Fibroblast of skin of right biceps (primary cell): ENCODE results near the gene WNK2.
A peak's percentile ranks its signal among the peaks of the same experiment; 100 is the strongest.

Experiments used
- DNase-seq: peaks from one replicate; pipeline ENCODE4 v3.0.0-alpha.2; 2013

Gene WNK2

DNA sequence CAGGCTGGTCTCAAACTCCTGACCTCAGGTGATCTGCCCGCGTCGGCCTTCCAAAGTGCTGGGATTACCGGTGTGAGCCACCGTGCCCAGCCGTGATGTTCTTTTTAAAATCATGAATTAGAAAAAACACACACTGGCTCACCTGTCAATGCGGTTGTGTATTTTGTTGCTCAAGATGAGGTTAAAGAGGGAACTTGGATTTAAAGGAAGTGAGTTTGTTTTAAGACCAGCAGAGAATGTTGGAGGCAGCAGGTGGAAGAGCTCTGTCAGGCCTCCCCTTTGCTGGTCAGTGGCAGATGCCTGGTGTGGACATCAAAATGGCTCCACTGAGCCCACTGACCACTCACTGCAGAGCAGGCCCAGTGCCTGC, 38.9 kb downstream of the WNK2 start:
- no peak for DNase-seq

GRCh38 chr9:93223260-93224180, 39.6 kb downstream of the WNK2 start:
- DNase-seq = peak; percentile 85

- DNase-seq = no peak
Observed at GRCh38 chr9:93224591-93224990, 40.7 kb downstream of the WNK2 start.

GRCh38 chr9:93225417-93225816, 41.5 kb downstream of the WNK2 start:
- no peak for DNase-seq

DNA sequence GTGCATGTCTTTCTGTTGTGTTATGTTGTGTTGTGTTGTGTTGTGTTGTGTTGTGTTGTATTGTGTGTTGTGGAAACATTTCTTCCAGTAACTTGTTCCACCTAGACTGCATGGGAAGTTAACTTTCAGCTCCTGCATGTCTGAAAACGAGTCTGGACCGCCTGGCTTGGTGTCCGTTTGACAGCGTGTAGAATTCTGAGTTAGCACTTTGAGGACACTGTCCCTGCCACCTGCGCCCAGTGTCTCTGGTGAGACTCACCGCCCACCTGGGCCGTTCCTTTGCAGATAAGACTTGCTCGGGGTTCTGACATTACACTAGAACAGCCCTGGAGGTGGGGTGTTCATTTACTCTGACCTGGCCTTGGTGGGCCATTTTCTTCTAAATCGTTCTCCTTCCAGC, 42.0 kb downstream of the WNK2 start:
- DNase-seq = no peak

- no peak for DNase-seq
Observed at GRCh38 chr9:93226819-93227218, 42.9 kb downstream of the WNK2 start.

DNA sequence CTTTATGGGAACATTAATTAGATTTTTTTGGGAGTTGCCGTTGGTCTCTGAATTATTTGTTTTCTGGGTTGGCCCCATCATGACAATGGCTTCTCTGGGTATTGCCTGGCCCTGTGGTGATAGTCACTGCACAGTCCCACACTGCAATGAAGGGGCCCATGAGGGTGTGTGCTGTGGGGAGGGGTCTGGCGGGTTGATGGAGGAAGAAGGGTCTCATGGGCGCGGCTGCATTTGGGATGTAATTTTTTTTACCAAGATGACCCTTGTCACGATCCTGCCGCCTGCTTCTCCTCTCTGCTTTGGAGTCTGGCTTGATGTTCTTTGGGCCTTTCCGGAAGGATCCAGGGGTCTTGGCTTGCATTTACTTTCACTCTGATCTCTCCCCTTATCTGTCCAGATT, 44.1 kb downstream of the WNK2 start:
- DNase-seq = no peak

- DNase-seq = no peak
Observed at GRCh38 chr9:93228453-93228852, 44.5 kb downstream of the WNK2 start.

GRCh38 chr9:93229636-93230035, 45.7 kb downstream of the WNK2 start:
- DNase-seq = no peak

DNA sequence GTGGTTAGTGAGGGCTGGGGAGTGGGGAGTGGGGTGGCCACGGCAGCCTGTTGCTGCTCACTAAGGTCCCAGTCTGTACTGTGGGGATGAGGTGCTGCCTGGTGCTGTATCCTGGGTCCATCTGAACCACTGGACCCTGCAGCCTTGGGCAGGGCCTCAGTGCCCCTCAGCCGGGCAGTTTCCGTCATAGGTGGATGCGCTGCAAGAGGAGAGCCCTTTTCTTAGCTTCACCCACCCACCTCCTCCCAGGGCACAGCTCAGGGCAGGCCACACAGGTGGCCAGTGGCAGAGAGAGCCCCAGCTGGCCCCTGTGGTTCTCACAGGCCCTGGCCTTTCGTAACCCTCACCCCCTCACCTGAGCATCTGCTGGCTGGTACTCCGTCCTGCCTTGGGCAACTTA, 46.2 kb downstream of the WNK2 start:
- DNase-seq = no peak

GRCh38 chr9:93230601-93231000, 46.7 kb downstream of the WNK2 start:
- DNase-seq = no peak

- DNase-seq = no peak
Observed at GRCh38 chr9:93231121-93231694, 47.3 kb downstream of the WNK2 start.

- no peak for DNase-seq
Observed at GRCh38 chr9:93231716-93232115, 47.8 kb downstream of the WNK2 start.

DNA sequence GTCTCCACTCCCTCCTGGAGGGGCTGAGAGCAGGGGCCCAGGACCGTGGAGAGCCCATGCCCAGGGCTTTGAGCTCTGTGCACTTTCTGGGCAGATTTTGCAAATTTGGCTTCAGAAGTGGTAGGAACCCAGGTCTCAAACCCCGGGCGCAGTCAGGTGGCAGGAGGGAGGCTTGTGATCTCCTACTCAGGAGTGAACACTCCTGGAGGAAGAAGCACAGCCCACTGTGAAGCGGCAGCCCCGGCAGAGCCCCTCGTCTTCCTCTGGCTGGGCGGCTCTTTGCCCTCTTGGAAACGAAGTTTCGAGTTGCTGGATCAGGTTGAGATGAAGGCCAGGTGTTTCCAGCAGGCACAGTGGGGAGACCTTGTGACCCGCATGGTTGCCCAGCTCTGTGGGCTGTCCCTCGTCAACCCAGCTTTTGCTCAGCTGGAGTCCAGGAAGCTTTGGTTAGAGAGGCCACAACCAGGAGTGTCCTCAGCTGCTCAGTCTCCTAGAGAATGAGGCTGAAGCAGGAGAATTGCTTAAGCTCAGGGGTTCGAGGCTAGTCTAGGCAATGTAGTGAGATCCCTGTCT, 48.5 kb downstream of the WNK2 start:
- DNase-seq = no peak

GRCh38 chr9:93233033-93233432, 49.1 kb downstream of the WNK2 start:
- no peak for DNase-seq

DNA sequence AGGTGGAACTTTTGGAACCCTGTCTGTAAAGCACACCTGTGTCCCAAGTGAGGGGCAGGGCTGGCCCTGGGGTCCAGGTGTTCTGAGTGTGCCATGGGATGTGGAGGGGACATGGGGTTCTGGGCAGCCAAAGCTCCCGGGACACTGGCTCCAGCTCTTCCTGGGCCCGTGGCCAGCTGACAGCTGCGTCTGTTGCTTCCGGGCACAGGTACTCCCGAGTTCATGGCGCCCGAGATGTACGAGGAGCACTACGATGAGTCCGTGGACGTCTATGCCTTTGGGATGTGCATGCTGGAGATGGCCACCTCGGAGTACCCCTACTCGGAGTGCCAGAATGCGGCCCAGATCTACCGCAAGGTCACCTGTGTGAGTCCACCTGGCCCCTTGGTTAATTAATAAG, 50.7 kb downstream of the WNK2 start:
- DNase-seq = no peak

DNA sequence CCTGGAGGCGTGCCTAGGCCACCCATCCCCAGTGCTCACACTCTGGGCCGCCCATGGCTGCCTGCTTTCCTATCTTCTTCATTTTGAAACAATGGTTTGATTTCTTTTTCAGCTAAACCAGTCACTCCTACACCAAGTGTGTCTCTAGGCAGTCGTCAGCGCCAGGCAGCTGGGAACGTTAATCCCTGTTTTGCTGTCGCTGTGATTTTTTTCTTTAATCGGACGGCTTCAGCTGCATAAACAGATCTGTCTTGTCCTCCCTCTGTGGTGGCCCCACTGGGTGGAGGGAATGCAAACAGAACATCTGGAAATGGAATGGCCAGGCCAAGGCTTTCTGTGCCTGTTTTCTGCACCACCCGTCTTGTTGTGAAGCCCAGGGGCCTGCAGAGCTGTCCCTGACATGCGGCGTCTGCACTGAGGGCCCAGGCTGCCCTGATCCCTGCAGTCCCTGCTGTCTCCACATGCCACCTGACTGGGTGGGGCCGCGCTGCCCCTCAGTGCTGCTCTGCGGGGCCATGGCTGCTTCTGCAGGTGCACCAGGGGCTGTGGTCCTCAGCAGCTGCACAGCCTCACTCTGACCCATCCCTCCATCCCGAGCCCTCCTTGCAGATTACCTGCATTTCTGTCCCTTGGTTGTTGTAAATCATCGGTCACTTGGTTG, 51.5 kb downstream of the WNK2 start:
- DNase-seq = no peak

DNA sequence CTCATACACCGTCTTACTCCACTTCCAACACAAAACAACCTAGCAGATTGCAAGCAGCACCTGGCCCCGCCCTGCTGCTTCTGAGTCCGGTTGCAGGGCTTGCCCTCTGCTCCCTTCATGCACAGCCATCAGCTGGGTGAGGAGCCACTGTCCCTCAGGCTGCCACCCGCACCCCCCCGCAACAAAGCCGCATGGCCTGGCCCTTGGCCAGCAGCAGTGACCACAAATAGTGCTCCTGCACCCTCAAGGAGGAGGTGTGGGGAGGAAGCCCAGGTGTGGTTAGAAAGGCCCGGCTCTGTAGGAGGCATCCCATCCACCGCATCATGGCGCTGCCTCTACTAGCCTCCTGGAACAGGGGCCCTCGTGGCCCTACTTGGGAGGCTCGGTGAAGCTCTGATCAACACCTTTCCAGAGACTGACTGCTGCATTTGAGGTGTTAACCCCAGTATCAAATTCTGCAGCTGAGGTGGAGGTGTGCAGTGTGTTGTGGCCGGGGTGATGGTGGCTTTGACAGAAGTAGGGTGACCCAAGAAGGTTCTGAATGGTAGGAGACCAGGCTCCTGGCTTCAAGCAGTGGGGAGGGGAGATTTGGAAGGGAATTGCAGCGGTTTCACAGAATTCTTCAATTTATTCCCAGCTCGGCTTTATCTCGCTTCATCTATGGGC, 52.7 kb downstream of the WNK2 start:
- no peak for DNase-seq

DNA sequence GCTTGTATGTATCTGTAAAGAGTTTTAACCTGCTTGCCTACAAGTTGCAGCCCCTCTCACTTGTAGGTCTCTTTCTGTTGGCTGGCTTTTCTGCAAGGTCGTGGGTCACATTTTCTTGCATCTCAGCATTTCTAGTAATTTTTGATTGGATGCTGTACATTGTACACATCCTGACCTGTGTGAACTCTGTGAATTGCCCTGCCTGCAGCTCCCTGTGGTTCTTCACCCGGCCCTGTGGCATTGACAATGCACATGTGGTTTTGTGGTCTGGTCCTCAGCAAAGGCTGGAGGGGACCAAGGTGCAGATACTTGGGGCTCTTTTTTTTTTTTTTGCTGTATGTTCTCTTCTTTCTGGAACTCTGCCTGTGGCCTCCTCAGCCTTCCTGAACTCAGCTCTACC, 53.6 kb downstream of the WNK2 start:
- no peak for DNase-seq

DNA sequence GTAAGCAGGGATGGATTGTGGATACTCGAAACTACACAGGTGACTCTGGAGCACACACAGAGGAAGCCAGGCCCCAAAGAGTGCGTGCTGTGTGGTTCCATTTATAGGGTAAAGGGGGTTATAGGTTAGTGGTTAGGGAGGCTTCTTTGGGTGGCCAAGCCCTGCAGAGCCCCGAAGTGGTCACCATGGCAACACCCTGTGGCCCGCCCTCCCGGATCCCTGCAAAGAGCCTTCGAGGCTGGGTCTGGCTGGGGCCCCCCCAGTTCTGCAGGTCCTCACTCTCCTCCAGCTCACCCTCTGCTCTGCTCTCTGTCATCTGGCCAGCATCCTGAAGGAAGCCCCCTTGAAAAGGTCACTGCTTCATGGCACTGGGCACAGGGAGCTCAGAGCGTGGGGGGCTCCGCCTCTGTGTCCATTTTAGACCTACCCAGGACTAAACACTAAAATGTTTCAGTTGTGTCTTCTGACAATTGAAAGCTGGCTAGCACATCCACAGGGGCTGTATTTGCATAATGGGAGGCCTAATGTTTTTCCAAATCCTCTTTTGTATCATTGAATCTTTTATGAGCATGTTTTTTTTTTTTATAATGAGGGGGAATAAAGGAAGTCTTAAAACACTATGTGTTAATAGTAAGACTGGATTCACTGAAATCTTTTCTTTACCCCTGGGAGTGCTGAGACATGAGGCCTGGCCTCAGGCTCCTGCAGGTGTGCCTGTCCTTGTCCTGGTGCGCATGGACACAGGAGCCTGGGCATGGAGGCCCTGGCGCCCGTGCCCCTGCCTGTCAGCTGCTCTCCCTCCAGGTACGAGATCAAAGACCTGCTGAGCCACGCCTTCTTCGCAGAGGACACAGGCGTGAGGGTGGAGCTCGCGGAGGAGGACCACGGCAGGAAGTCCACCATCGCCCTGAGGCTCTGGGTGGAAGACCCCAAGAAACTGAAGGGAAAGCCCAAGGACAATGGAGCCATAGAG, 55.3 kb downstream of the WNK2 start:
- no peak for DNase-seq

DNA sequence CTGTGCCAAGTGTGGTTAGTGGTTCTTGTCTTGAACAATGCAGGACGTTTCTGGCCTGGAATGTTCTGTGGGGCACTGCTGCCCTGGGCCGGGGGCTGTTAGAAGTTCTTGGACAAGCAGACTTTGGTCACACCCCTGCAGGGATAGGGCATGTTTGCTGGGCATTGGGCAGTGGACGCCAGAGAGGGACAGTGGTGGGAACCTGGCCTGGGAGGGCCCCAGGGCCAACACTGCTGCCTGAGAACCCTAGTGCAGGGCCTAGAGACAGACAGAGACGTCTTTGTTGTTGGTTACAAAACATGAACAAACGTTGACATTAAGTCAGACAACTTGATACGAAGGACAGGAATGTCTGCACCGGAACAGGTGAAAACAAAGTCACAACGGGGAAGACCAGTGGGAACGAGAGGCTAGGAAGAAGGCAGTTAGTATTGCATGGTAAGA, 57.0 kb downstream of the WNK2 start:
- no peak for DNase-seq

DNA sequence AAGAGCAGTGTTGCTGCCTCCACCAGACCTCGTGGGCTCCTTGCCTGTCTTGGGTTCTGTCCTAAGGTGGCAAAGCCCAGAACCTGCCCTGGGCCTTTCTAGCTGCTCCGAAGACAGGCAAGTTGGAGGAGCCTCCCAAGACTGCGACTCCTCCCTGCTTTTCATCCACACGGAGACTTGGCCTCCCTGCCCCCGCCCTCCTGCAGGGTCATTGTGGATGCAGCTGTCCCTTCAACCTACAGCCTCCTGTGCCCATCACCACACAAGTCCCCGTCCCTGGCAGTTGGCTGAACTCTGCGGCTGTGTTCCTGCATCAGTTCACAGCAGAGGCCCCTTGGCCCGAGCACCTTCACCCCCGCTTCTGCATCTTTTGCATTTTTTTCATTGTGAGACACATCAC, 59.2 kb downstream of the WNK2 start:
- DNase-seq = no peak
